SK-N-MC (cell line): ENCODE data around the gene SRI.

Experiments used
- DNase-seq: peaks from one replicate; pipeline ENCODE4 v3.0.0-alpha.2; 2011; ENCODE audit warnings: low read depth, low spot score
- H3K27ac ChIP-seq: fragments of 200-600 bp; sonication (generic); 2 replicates; pipeline ENCODE4 v1.5.1; 2016; ENCODE audit warnings: mixed run types
- H3K36me3 ChIP-seq: fragments of 200-600 bp; sonication (generic); 2 replicates; pipeline ENCODE4 v1.6.1; 2017; ENCODE audit warnings: antibody characterized with exemption, low read length, mixed read lengths; ENCODE audit not compliant: insufficient read depth
- H3K4me3 ChIP-seq: fragments of 200-600 bp; sonication (generic); 2 replicates; pipeline ENCODE4 v1.5.1; 2016
- H3K9ac ChIP-seq: fragments of 200-600 bp; sonication (generic); 2 replicates; pipeline ENCODE4 v1.8.0; 2017; ENCODE audit warnings: mixed run types, mixed read lengths; ENCODE audit not compliant: insufficient read length
- H3K9me3 ChIP-seq: fragments of 200-600 bp; sonication (generic); 2 replicates; pipeline ENCODE4 v1.6.1; 2017; ENCODE audit warnings: low read depth, mild to moderate bottlenecking, antibody characterized with exemption, low read length, moderate library complexity, mixed read lengths
- EZH2 ChIP-seq: fragments of 200-600 bp; sonication (generic); IDR thresholded peaks from one replicate; pipeline ENCODE4 v1.6.1; 2017; ENCODE audit warnings: antibody characterized with exemption
- FOXP2 ChIP-seq: optimal IDR thresholded peaks from 2 replicates; pipeline ENCODE3; 2011; ENCODE audit warnings: mild to moderate bottlenecking, moderate library complexity; ENCODE audit not compliant: insufficient read depth; ENCODE audit errors: extremely low read length, control extremely low read depth
- POLR2AphosphoS5 ChIP-seq: IDR thresholded peaks from 2 replicates; pipeline ENCODE4 v1.6.1; 2012; ENCODE audit warnings: mild to moderate bottlenecking, low read depth, low read length, borderline replicate concordance

The SRI gene

GRCh38 chr7:88215295-88215694, 4.5 kb downstream of the SRI start:
- Histone ChIP-seq H3K27ac (no peak overlapping the region), H3K36me3 (peaks cover 41% of the 10 kb centered on the region), H3K4me3 (no peak overlapping the region), H3K9ac (no peak overlapping the region), H3K9me3 (no peaks in the 10 kb centered on the region)
- TF ChIP-seq POLR2AphosphoS5 (no peak), FOXP2 (no peak), EZH2 (no peak)
- no peak for DNase-seq

- H3K27ac ChIP-seq: no peak overlapping the region
- no peaks in the 10 kb centered on the region for H3K9me3 ChIP-seq
- H3K9ac ChIP-seq: no peak overlapping the region
- H3K36me3 ChIP-seq: peaks cover 49% of the 10 kb centered on the region
- no peak for TF ChIP-seq FOXP2
- no peak for TF ChIP-seq EZH2
- TF ChIP-seq POLR2AphosphoS5: no peak
- no peak overlapping the region for H3K4me3 ChIP-seq
- no peak for DNase-seq
Measured at GRCh38 chr7:88214456-88214855, 5.4 kb downstream of the SRI start.

- DNase-seq: no peak
- H3K27ac ChIP-seq: no peak overlapping the region
- no peak overlapping the region for H3K9ac ChIP-seq
- H3K36me3 ChIP-seq: peaks cover 64% of the 10 kb centered on the region
- no peak overlapping the region for H3K4me3 ChIP-seq
- no peak for TF ChIP-seq EZH2
- TF ChIP-seq FOXP2: no peak
- no peak for TF ChIP-seq POLR2AphosphoS5
- no peaks in the 10 kb centered on the region for H3K9me3 ChIP-seq
Measured at GRCh38 chr7:88212918-88213317, 6.9 kb downstream of the SRI start.

GRCh38 chr7:88208521-88208920, 11.3 kb downstream of the SRI start:
- H3K9ac ChIP-seq: no peak overlapping the region
- no peak for TF ChIP-seq EZH2
- peaks cover 71% of the 10 kb centered on the region for H3K36me3 ChIP-seq
- no peaks in the 10 kb centered on the region for H3K9me3 ChIP-seq
- no peak overlapping the region for H3K4me3 ChIP-seq
- no peak for DNase-seq
- H3K27ac ChIP-seq: no peak overlapping the region

- H3K9me3 ChIP-seq: no peaks in the 10 kb centered on the region
- no peak for DNase-seq
- H3K4me3 ChIP-seq: no peak overlapping the region
- no peak overlapping the region for H3K27ac ChIP-seq
- no peak overlapping the region for H3K9ac ChIP-seq
- no peak for TF ChIP-seq POLR2AphosphoS5
- TF ChIP-seq FOXP2: no peak
- TF ChIP-seq EZH2: no peak
- peaks cover 69% of the 10 kb centered on the region for H3K36me3 ChIP-seq
Measured at GRCh38 chr7:88206254-88206653, 13.6 kb downstream of the SRI start.

GRCh38 chr7:88205179-88205578, 14.7 kb downstream of the SRI start:
- Histone ChIP-seq H3K9me3 (no peaks in the 10 kb centered on the region), H3K27ac (no peak overlapping the region), H3K4me3 (no peak overlapping the region), H3K9ac (no peak overlapping the region), H3K36me3 (peaks cover 64% of the 10 kb centered on the region)
- TF ChIP-seq POLR2AphosphoS5 (no peak), FOXP2 (no peak), EZH2 (no peak)
- DNase-seq: no peak

- TF ChIP-seq POLR2AphosphoS5 (no peak), EZH2 (no peak), FOXP2 (no peak)
- no peak overlapping the region for H3K4me3 ChIP-seq
- H3K9ac ChIP-seq: no peak overlapping the region
- DNase-seq: no peak
- H3K36me3 ChIP-seq: peaks cover 58% of the 10 kb centered on the region
- H3K27ac ChIP-seq: no peak overlapping the region
- H3K9me3 ChIP-seq: no peaks in the 10 kb centered on the region
Measured at GRCh38 chr7:88204525-88205110, 15.2 kb downstream of the SRI start.

- DNase-seq: no peak
- no peak for TF ChIP-seq FOXP2
- TF ChIP-seq POLR2AphosphoS5: no peak
- no peak for TF ChIP-seq EZH2
- Histone ChIP-seq H3K27ac (no peak overlapping the region), H3K9me3 (no peaks in the 10 kb centered on the region), H3K36me3 (peaks cover 46% of the 10 kb centered on the region), H3K9ac (no peak overlapping the region), H3K4me3 (no peak overlapping the region)
Measured at GRCh38 chr7:88203401-88203800, 16.4 kb downstream of the SRI start.

GRCh38 chr7:88202799-88203198, 17.0 kb downstream of the SRI start:
- DNase-seq: no peak
- TF ChIP-seq POLR2AphosphoS5 (no peak), EZH2 (no peak), FOXP2 (no peak)
- H3K9ac ChIP-seq: no peak overlapping the region
- no peak overlapping the region for H3K27ac ChIP-seq
- H3K9me3 ChIP-seq: no peaks in the 10 kb centered on the region
- peaks cover 40% of the 10 kb centered on the region for H3K36me3 ChIP-seq
- H3K4me3 ChIP-seq: no peak overlapping the region
